Measurements from ENCODE around the gene RAX2. TPM values are rescaled to one million over a fixed set of nuclear protein-coding genes. Genes with fewer than 3 reads are reported as not detected.

RAX2 gene
- total RNA-seq, 8 experiments from 2014 or later: 0.05 to 1.00 (median 0.21) TPM; not detected in 1

DNA sequence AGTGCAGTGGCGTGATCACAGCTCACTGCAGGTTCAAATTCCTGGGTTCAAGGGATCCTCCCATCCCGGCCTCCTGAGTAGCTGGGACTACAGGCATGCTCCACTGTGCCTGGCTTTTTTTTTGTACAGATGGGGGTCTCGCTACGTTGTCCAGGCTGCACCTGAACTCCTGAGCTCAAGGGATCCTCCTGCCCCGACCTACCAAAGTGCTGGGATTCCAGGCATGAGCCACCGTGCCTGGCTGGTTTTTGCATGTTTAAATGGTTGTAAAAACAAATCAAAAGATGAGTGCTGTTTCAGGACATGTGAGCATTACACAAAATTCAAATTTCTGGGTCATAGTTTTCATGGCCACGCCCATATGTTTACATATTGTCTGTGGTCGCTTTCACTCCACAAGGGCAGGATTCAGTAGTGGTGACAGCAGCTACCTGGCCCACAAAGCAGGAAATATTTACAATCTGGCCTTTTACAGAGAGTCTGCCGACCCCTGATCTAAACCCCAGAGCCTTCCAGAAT lies 8.8 kb upstream of the RAX2 start:
- in situ Hi-C loops (cut with MboI; ENCODE audit: low pct_unique_long_range_greater_than_20kb in 2 of 9, low sequenced_read_pairs in 9 of 9, unreplicated experiment in 9 of 9): no loop called here
- Histone ChIP-seq H3K27ac (no peak overlapping the region), H3K4me3 (no peak overlapping the region), H3K4me1 (replicated peaks in 1 of 2) (no peaks in the 10 kb centered on the region)
- WGBS, 10 experiments: 20 to 100% (median 82%) methylated on average over 1 to 8 of the region's 9 CpGs
- ATAC-seq (replicated peaks in 6 of 8): peak in 2 of 8 experiments; percentile 43 to 53

DNA sequence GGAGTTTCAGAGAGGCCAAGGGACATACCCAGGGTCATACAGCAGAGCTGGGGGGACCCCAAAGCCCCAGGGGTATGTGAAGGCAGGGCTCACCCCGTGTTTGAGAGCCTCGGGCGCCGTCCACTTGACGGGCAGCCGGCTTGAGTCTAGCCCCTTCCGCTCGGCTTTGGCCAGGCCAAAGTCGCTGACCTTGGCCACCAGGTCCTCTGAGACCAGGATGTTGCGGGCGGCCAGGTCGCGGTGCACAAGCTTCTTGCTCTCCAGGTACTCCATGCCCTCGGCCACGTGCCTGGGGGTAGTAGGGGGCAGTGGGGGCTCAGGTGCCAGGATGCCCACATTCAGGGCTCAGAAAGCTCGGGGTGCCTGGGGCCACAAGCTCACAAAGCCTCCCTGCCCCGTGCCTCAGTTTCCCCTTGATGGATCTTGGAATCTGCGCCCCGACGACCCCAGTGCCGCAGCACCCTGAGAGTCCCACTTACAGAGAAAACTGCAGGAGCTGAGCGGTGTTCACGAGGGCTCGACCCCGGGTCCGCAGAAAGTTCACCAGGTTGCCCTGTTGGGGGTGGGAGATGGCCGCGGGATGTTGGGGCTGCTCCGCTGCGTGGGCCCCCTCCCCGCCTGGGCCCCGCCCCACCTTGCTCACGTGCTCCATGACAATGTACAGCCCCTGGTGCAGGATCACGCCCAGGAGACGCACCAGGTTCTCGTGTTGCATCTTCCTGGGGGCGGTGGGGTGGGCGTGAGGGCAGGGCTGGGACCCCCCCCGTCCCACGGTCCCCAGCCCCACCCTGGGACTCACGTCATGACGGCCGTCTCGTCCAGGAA lies 7.1 kb upstream of the RAX2 start:
- Histone ChIP-seq H3K4me3 (no peak overlapping the region), H3K4me1 (replicated peaks in 1 of 2) (no peaks in the 10 kb centered on the region), H3K27ac (no peak overlapping the region)
- WGBS, 10 experiments: 90% methylated on average over 3 of the region's 44 CpGs; no CpG with 5 or more reads in 9 of the 10 experiments
- in situ Hi-C loops (cut with MboI; ENCODE audit: low pct_unique_long_range_greater_than_20kb in 2 of 9, low sequenced_read_pairs in 9 of 9, unreplicated experiment in 9 of 9): no loop called here
- ATAC-seq (replicated peaks in 6 of 8): no peak

DNA sequence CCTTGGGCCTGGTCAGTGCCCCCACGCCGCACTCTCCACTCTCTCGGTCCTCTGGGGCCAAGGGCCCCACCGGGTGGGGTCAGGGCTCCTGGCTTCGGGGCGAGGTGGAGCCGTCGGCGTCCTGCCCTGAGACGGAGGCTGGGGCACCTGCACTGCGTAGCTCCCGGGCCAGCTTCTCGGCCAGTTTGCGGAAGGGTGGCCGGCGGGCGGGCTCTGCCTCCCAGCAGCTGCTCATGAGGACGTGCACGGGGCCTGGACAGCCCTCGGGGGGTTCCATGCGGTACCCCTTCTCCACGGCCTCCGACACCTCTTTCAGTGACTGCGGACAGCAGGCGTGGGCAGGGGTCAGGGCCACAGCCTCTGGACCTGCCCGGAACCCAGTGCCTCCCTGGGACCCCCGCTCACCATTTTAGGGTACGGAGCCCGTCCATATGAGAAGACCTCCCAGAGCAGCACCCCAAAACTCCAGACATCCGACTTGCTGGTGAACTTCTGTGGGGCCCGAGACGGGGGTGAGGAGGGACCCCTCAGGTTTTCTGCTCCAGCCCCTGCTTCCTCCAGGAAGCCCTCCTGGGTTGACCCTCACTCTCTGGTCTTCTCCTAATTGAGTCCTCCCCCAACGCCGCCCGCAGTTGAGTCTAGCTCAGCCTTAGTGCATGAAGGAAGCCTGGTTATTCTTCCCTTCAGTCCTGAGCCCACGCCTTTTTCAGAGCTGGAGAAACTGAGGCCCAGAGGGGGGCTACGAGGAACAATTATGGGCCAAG lies 6.3 kb upstream of the RAX2 start:
- ATAC-seq (replicated peaks in 6 of 8): no peak
- no peak overlapping the region for H3K4me3 ChIP-seq
- in situ Hi-C loops (cut with MboI; ENCODE audit: low pct_unique_long_range_greater_than_20kb in 2 of 9, low sequenced_read_pairs in 9 of 9, unreplicated experiment in 9 of 9): no loop called here
- H3K4me1 ChIP-seq (replicated peaks in 1 of 2): no peaks in the 10 kb centered on the region
- 44 to 90% (median 80%) methylated on average over 1 to 7 of the region's 37 CpGs; no CpG with 5 or more reads in 5 of the 10 experiments for WGBS, 10 experiments
- no peak overlapping the region for H3K27ac ChIP-seq

DNA sequence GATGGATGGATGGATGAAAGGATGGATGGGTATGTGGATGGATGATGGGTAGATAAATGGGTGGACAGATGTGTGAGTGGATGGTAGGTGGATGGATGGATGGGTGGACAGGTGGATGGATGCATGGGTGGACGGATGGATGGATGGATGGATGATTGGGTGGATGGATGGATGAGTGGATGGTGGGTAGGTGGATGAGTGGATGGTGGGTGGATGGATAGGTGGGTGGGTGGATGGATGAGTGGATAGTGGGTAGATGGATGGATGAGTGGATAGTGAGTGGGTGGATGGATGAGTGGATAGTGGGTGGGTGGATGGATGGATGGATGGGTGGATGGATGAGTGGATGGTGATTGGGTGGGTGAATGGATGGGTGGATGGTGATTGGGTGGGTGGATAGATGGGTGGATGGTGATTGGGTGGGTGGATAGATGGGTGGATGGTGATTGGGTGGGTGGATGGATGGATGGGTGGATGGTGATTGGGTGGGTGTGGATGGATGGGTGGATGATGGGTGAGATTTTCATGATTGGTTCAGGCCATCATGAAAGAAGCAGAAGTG lies 4.5 kb upstream of the RAX2 start:
- Histone ChIP-seq H3K27ac (no peak overlapping the region), H3K4me3 (no peak overlapping the region), H3K4me1 (replicated peaks in 1 of 2) (peaks cover 0 to 10% of the 10 kb centered on the region in 2 donors)
- 60% methylated on average over 1 of the region's 1 CpG; no CpG with 5 or more reads in 9 of the 10 experiments for WGBS, 10 experiments
- no peak for ATAC-seq (replicated peaks in 6 of 8)
- in situ Hi-C loops (cut with MboI; ENCODE audit: low pct_unique_long_range_greater_than_20kb in 2 of 9, low sequenced_read_pairs in 9 of 9, unreplicated experiment in 9 of 9): no loop called here

DNA sequence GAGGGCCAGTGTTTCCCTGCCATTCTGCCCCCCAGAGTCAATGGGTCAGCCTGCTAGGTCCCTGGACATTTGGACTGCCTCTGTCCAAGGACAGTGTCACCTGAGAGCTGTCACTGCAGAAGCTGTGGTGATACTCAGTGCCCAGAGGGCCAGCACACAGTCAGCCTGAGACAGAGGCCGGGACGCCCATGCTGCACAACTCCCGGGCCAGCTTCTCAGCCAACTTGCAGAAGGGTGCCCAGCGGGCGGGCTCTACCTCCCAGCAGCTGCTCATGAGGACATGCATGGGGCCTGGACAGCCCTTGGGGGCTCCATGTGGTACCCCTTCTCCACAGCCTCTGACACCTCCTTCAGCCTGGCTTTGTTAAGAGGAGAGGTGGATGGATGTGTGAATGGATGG lies 3.8 kb upstream of the RAX2 start:
- ATAC-seq (replicated peaks in 6 of 8): no peak
- in situ Hi-C loops (cut with MboI; ENCODE audit: low pct_unique_long_range_greater_than_20kb in 2 of 9, low sequenced_read_pairs in 9 of 9, unreplicated experiment in 9 of 9): no loop called here
- WGBS, 10 experiments: 89 to 100% methylated on average over 2 to 4 of the region's 5 CpGs; no CpG with 5 or more reads in 8 of the 10 experiments
- no peak overlapping the region for H3K4me3 ChIP-seq
- H3K27ac ChIP-seq: no peak overlapping the region
- peaks cover 0 to 11% of the 10 kb centered on the region in 2 donors for H3K4me1 ChIP-seq (replicated peaks in 1 of 2)

DNA sequence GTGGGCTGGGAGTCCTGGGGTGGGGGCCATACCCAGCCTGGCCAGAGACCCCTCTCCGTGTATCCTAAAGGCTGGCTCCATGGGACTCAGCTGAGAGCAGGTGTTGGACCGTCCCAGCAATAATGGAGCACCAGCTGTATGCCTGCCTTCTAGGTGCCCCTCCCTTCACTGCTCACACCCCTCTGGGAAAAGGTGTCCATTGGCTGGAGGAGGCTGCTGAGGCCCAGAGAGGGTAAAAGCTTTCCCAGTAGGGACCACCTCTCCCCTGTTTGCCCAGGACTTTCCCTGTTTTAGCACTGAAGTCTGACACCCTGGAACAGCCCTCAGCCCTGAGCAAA lies 3.3 kb upstream of the RAX2 start:
- Histone ChIP-seq H3K4me3 (no peak overlapping the region), H3K27ac (no peak overlapping the region), H3K4me1 (replicated peaks in 1 of 2) (peaks cover 0 to 11% of the 10 kb centered on the region in 2 donors)
- ATAC-seq (replicated peaks in 6 of 8): no peak
- WGBS, 10 experiments: no CpG with 5 or more reads among the region's 2 CpGs
- in situ Hi-C loops (cut with MboI; ENCODE audit: low pct_unique_long_range_greater_than_20kb in 2 of 9, low sequenced_read_pairs in 9 of 9, unreplicated experiment in 9 of 9): no loop called here

DNA sequence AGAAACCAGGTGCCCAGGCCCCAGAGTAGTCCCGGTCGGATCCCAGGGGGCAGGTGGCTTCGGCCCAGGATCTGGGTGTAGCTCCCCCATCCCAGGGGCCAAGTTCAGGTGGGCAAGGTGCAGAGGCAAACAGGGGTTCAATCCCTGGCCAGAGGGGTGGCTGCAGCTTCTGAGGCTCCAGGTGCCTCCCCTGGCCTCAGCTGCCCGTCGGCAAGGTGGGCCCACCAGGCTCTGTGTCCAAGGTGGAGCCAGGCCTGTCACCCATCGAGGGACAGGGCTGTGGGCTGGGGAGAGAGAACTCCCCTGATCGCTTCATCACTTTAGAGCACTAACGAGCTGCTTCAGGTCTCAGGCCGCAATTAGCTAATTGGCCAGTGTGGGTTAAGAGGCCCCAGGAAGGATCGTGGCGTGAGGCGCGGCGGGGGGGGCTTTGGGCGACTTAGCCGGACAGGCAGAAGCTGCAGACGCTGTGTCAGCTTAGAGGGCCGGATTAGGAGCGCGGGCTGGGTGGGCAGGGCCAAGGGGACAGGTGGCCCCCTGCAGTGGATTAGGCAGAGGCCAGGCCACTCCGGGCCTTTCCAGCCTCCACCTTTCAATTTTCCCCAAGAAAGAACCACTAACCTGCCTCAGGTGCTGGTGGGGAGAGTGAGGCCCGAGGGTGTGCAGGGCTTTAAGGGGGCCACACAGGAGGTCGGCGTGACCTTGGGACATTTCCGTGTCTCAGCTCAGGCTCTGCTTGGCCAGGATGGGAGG lies 2.8 kb upstream of the RAX2 start:
- 69% methylated on average over 3 of the region's 25 CpGs; no CpG with 5 or more reads in 9 of the 10 experiments for WGBS, 10 experiments
- in situ Hi-C loops (cut with MboI; ENCODE audit: low pct_unique_long_range_greater_than_20kb in 2 of 9, low sequenced_read_pairs in 9 of 9, unreplicated experiment in 9 of 9): no loop called here
- ATAC-seq (replicated peaks in 6 of 8): peak in 1 of 8 experiments; percentile 7

DNA sequence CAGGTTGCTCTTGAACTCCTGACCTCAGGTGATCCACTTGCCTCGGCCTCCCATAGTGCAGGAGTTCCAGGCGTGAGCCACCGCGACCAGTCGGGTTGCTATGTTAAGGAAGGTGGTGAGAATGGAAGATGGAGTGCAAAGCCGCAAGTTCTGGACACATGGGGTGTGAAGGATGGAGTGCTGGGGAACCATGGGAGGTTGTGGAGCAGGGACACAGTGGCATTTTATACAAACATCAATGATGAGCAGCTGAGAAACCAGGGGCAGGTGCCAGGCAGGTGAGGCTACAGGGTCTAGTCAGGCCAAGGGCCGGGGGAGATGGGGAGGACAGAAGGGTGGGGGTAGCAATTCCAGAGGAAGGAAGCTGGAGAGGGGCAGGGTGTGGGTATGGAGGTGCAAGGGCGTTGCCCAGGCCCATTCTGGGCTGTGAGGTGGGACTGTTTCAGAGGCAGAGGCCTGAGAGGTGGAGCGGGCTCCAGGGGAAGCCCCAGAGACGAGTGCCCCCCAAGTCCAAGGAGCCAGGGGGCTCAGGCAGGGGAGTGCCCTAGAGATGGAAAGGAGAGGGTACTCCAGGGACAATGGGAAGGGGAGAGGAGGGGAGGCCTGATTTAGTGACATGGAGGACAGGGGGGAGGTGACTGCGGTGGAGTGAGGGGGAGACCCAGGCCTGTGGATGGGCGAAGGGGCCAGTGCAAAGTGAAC lies 1.9 kb upstream of the RAX2 start:
- in situ Hi-C loops (cut with MboI; ENCODE audit: low pct_unique_long_range_greater_than_20kb in 2 of 9, low sequenced_read_pairs in 9 of 9, unreplicated experiment in 9 of 9): no loop called here
- WGBS, 10 experiments: 77 to 89% (median 81%) methylated on average over 1 to 6 of the region's 12 CpGs; no CpG with 5 or more reads in 6 of the 10 experiments
- Histone ChIP-seq H3K27ac (no peak overlapping the region), H3K4me3 (no peak overlapping the region), H3K4me1 (replicated peaks in 1 of 2) (peaks cover 0 to 11% of the 10 kb centered on the region in 2 donors)
- no peak for ATAC-seq (replicated peaks in 6 of 8)

More for the DNA sequence above, 2.8 kb upstream of the RAX2 start:
- Histone ChIP-seq H3K27ac (no peak overlapping the region), H3K4me1 (replicated peaks in 1 of 2) (peaks cover 0 to 11% of the 10 kb centered on the region in 2 donors), H3K4me3 (no peak overlapping the region)

DNA sequence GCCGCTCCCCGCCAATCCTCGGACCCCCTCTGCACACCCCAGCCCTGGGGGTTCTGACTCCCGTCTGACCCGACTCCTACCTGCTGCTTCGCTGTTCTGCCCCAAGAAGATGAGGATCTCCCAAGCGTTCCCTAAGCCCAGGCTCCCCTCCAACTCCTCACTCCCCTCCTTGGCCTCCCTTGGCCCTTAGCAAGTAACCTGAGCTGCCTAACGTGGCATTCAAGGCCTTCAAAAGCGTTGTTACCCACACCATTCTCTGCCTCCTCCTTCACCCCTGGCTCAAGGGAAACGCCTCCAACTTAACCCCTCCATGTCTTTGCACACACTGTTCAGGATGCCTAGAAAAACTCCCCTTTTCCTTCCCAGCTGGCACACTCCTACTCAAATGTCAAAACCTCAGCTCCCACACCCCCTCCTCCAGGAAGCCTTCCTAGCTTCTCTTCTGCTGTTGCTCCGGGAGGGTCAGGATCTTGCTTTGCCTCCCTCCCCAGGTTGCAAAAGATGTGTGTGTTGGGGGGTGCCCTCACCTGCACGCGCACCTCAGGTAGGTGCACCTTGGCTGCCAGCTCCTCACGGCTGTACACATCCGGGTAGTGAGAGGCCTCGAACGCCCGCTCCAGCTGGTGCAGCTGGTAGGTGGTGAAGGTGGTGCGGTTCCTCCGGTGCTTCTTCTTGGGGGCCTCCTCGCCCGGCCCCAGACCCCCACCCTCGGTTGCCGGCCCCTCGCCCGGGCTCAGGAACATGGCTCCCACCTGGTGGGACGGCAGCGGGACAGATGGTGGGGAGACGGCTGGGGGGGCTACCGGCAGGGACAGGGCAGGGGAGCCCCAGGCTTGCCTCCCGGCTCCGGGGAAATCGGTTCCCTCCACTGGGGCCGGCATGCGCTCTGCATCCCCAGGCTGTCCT lies 775 bp downstream of the RAX2 start:
- in situ Hi-C loops (cut with MboI; ENCODE audit: low pct_unique_long_range_greater_than_20kb in 2 of 9, low sequenced_read_pairs in 9 of 9, unreplicated experiment in 9 of 9): no loop called here
- H3K4me1 ChIP-seq (replicated peaks in 1 of 2): peaks cover 0 to 11% of the 10 kb centered on the region in 2 donors
- 10 to 65% (median 50%) methylated on average over 2 to 5 of the region's 35 CpGs; no CpG with 5 or more reads in 5 of the 10 experiments for WGBS, 10 experiments
- no peak overlapping the region for H3K4me3 ChIP-seq
- peak overlapping the region in 1 of 2 donors; percentile 58 for H3K27ac ChIP-seq
- no peak for ATAC-seq (replicated peaks in 6 of 8)

DNA sequence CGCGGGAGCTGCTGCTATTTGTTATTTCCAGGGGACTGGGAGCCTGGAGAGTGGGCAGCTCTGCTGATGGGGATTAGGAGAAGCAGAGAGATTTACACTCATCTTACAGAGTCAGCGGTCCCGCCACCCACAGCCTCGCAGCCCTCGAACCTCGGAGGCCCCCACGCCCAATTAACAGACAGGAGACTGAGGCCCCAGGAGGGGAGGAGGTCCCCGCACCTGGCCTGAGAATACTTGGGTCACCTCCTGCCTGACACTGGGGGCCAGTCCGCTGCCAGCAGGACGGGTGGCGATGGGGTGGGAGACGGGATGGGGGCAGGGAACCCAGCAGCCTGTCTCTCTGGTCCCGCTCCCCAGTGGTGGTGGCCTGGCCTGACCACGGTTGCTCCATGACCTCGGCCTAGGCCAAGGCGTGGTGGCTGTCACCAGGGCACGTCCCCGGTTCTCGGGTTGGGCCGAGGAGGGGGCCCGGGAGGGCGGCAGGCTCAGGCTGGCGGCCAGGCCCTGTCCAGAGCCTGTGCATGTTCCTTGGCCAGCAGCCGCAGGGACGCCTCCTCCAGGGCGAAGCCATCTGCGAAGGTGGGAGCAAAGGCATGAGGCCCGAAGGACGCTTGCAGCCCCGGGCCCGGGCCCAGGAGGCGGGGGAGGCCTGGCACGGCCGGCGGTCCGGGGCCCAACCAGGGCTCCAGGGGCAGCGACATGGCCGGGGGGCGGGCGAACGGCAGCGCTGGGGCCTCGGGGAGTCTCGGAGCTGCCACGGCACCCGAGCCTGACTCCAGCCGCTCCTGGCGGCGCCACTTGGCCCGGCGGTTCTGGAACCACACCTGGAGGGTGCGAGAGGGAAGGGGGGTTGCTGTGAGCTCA lies 1.7 kb downstream of the RAX2 start:
- Histone ChIP-seq H3K4me1 (replicated peaks in 1 of 2) (peaks cover 0 to 11% of the 10 kb centered on the region in 2 donors), H3K4me3 (no peak overlapping the region), H3K27ac (no peak overlapping the region)
- WGBS, 10 experiments: 60 to 80% (median 80%) methylated on average over 1 of the region's 53 CpGs; no CpG with 5 or more reads in 6 of the 10 experiments
- in situ Hi-C loops (cut with MboI; ENCODE audit: low pct_unique_long_range_greater_than_20kb in 2 of 9, low sequenced_read_pairs in 9 of 9, unreplicated experiment in 9 of 9): no loop called here
- ATAC-seq (replicated peaks in 6 of 8): no peak

DNA sequence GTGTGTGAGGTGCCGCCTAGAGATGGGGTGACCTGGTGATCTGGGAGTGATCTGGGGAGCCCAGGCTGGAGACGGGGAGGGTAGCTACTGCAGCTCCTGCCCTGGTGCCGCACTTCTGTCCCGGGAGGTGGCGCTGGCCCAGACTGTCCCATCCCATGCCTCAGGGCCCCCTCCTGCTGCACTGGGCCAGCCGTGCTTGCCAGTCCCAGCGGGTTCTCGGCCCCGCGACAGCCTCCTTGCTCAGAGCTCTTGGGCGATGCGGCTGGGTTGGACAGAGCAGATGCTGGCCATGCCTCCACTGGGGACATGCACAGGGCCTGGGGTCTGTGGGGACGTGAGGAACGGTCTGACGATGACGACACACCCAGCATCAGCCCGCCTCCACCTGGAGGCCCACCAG lies 2.5 kb downstream of the RAX2 start:
- in situ Hi-C loops (cut with MboI; ENCODE audit: low pct_unique_long_range_greater_than_20kb in 2 of 9, low sequenced_read_pairs in 9 of 9, unreplicated experiment in 9 of 9): no loop called here
- WGBS, 10 experiments: 83 to 100% (median 90%) methylated on average over 1 to 2 of the region's 17 CpGs; no CpG with 5 or more reads in 7 of the 10 experiments
- ATAC-seq (replicated peaks in 6 of 8): no peak
- H3K4me1 ChIP-seq (replicated peaks in 1 of 2): peaks cover 0 to 11% of the 10 kb centered on the region in 2 donors
- H3K27ac ChIP-seq: no peak overlapping the region
- no peak overlapping the region for H3K4me3 ChIP-seq
